Liver (tissue), 9 donors: Measurements from ENCODE around the gene PITPNM3. TPM values are rescaled to one million over a fixed set of nuclear protein-coding genes. Genes with fewer than 3 reads are reported as not detected.

Experiments used
- DNase-seq: peaks from one replicate; pipeline ENCODE4 v3.0.0-alpha.2; 2017; ENCODE audit warnings: low spot score
- H3K27ac ChIP-seq, 2 donors: one replicate each; pipeline ENCODE4 v1.7.0; 2013; ENCODE audit warnings: inconsistent platforms in 2 of 2, low read length in 2 of 2, control low read depth in 1 of 2, low read depth in 1 of 2, mild to moderate bottlenecking in 1 of 2
- H3K27me3 ChIP-seq, 4 donors: one replicate each; pipeline versions ENCODE4 v1.6.1 to v1.7.0; 2013; ENCODE audit warnings: low read length in 3 of 4, inconsistent platforms in 1 of 4, mild to moderate bottlenecking in 1 of 4, moderate library complexity in 1 of 4; ENCODE audit not compliant: control insufficient read depth in 4 of 4, insufficient read depth in 4 of 4
- H3K36me3 ChIP-seq, 4 donors: one replicate each; pipeline versions ENCODE4 v1.6.1 to v1.7.0; 2013; ENCODE audit warnings: low read length in 3 of 4, mild to moderate bottlenecking in 3 of 4, low read depth in 1 of 4, moderate library complexity in 1 of 4; ENCODE audit not compliant: control insufficient read depth in 4 of 4, insufficient read depth in 3 of 4
- H3K4me1 ChIP-seq, 4 donors: one replicate each; pipeline versions ENCODE4 v1.6.1 to v1.7.0; 2013; ENCODE audit warnings: low read length in 3 of 4, mild to moderate bottlenecking in 3 of 4, moderate library complexity in 1 of 4; ENCODE audit not compliant: control insufficient read depth in 4 of 4, insufficient read depth in 4 of 4
- H3K4me3 ChIP-seq, 3 donors: one replicate each; pipeline versions ENCODE4 v1.6.1 to v1.7.0; 2013; ENCODE audit warnings: low read length in 3 of 3, control low read depth in 1 of 3, low read depth in 1 of 3, mild to moderate bottlenecking in 1 of 3
- H3K9ac ChIP-seq, 2 donors: one replicate each; pipeline ENCODE4 v1.7.0; 2013; ENCODE audit warnings: low read length in 2 of 2, mild to moderate bottlenecking in 2 of 2, moderate library complexity in 2 of 2, control low read depth in 1 of 2, low read depth in 1 of 2
- H3K9me3 ChIP-seq, 4 donors: one replicate each; pipeline versions ENCODE4 v1.6.1 to v1.7.0; 2013; ENCODE audit warnings: low read length in 3 of 4; ENCODE audit not compliant: control insufficient read depth in 4 of 4
- ATF3 ChIP-seq: IDR thresholded peaks from 2 replicates; pipeline ENCODE4 v1.6.1; 2016; ENCODE audit warnings: antibody characterized with exemption
- CTCF ChIP-seq: fragments of 150-350 bp; IDR thresholded peaks from 2 replicates; pipeline ENCODE4 v1.5.1; 2017; ENCODE audit warnings: improper control_type of control experiment, low read depth, low read length; ENCODE audit not compliant: missing input control
- EGR1 ChIP-seq, 2 donors: IDR thresholded peaks; 2 replicates each; pipeline ENCODE4 v1.6.1; 2016 to 2018; ENCODE audit warnings: antibody characterized with exemption in 2 of 2, low read depth in 2 of 2
- FOXA1 ChIP-seq: IDR thresholded peaks from 2 replicates; pipeline ENCODE4 v1.6.1; 2016; ENCODE audit warnings: antibody characterized with exemption
- FOXA2 ChIP-seq: IDR thresholded peaks from 2 replicates; pipeline ENCODE4 v1.6.1; 2016; ENCODE audit warnings: antibody characterized with exemption
- GABPA ChIP-seq, 2 donors: IDR thresholded peaks in 1 of 2; conservative IDR thresholded peaks in 1 of 2; 2 replicates each; pipeline ENCODE4 v1.6.1; 2016; ENCODE audit warnings: antibody characterized with exemption in 2 of 2, mild to moderate bottlenecking in 1 of 2, moderate library complexity in 1 of 2
- HNF4A ChIP-seq, 2 donors: conservative IDR thresholded peaks; 2 replicates each; pipeline ENCODE4 v1.6.1; 2016; ENCODE audit warnings: antibody characterized with exemption in 2 of 2, mild to moderate bottlenecking in 2 of 2
- HNF4G ChIP-seq: IDR thresholded peaks from 2 replicates; pipeline ENCODE4 v1.6.1; 2016; ENCODE audit warnings: antibody characterized with exemption
- JUND ChIP-seq, 2 donors: IDR thresholded peaks; 2 replicates each; pipeline ENCODE4 v1.6.1; 2016; ENCODE audit warnings: antibody characterized with exemption in 2 of 2
- NR2F2 ChIP-seq: IDR thresholded peaks from 2 replicates; pipeline ENCODE4 v1.6.1; 2016; ENCODE audit warnings: antibody characterized with exemption
- RAD21 ChIP-seq, 2 donors: IDR thresholded peaks; 2 replicates each; pipeline ENCODE4 v1.6.1; 2016; ENCODE audit warnings: antibody characterized with exemption in 2 of 2, mild to moderate bottlenecking in 2 of 2
- REST ChIP-seq: IDR thresholded peaks from 2 replicates; pipeline ENCODE4 v1.6.1; 2016; ENCODE audit warnings: antibody characterized with exemption, mild to moderate bottlenecking
- RXRA ChIP-seq, 2 donors: IDR thresholded peaks; 2 replicates each; pipeline ENCODE4 v1.6.1; 2017 to 2018; ENCODE audit warnings: antibody characterized with exemption in 2 of 2, mild to moderate bottlenecking in 1 of 2
- SP1 ChIP-seq: IDR thresholded peaks from 2 replicates; pipeline ENCODE4 v1.6.1; 2018; ENCODE audit warnings: antibody characterized with exemption, mild to moderate bottlenecking
- TAF1 ChIP-seq: conservative IDR thresholded peaks from 2 replicates; pipeline ENCODE4 v1.6.1; 2016; ENCODE audit warnings: antibody characterized with exemption, mild to moderate bottlenecking
- YY1 ChIP-seq: IDR thresholded peaks from 2 replicates; pipeline ENCODE4 v1.6.1; 2016; ENCODE audit warnings: antibody characterized with exemption, mild to moderate bottlenecking
- ZBTB33 ChIP-seq: IDR thresholded peaks from 2 replicates; pipeline ENCODE4 v1.6.1; 2016; ENCODE audit warnings: antibody characterized with exemption
- WGBS: extraction: QIAGEN DNeasy Blood & Tissue Kit; methylation state at CpG from one replicate; pipeline ENCODE4 v1.1.7; 2013; 5-methylcytosine and 5-hydroxymethylcytosine counted together
- polyA plus RNA-seq, 2 donors: library from polyadenylated mRNA; stranded (reverse) in 1 of 2; unstranded in 1 of 2; fragments of 200-250 nt in 1 of 2; fragments of >200 nt in 1 of 2; fragmentation: Nextera tagmentation in 1 of 2; extraction: Ambion mirVana in 1 of 2; gene quantifications; one replicate each; pipeline versions ENCODE4 v1.2.1 to v1.2.3, GENCODE V29; 2013 to 2015
- total RNA-seq, 2 donors: library from RNA; depleted of rRNA; stranded (reverse); fragments of >200 nt; gene quantifications; one replicate each; pipeline ENCODE4 v1.2.3, GENCODE V29; 2014
- TF ChIP-seq, protein P1 (sequence below): IDR thresholded peaks from 2 replicates; pipeline ENCODE4 v1.6.1; 2016; ENCODE audit warnings: antibody characterized with exemption
- donor health status: healthy.
- donor health status: healthy.
- donor health status: healthy.
- donor health status: healthy.
- donor health status: healthy.

Gene PITPNM3
- total and polyA plus RNA-seq, 4 donors = 1.5 to 5.0 (median 1.8) TPM

GRCh38 chr17:6544011-6544370 is 12.4 kb downstream of the PITPNM3 start:
- Histone ChIP-seq H3K27ac (no peak overlapping the region), H3K4me3 (no peak overlapping the region), H3K9ac (no peak overlapping the region), H3K27me3 (no peaks in the 10 kb centered on the region), H3K4me1 (no peaks in the 10 kb centered on the region), H3K36me3 (no peaks in the 10 kb centered on the region), H3K9me3 (peaks cover 0 to 5% (median 3%) of the 10 kb centered on the region in 4 donors)
- TF ChIP-seq FOXA2 = no peak
- TF ChIP-seq CTCF = no peak
- TF ChIP-seq HNF4A (conservative IDR thresholded peaks at IDR 0.05) = no peak
- TF ChIP-seq ATF3 = no peak
- no peak for TF ChIP-seq RXRA (IDR thresholded peaks at IDR 0.05)
- TF ChIP-seq YY1 = no peak
- TF ChIP-seq RAD21 (IDR thresholded peaks at IDR 0.05) = no peak
- TF ChIP-seq NR2F2 = no peak
- 91% methylated on average over 5 of the region's 5 CpGs for WGBS
- DNase-seq = no peak

DNA sequence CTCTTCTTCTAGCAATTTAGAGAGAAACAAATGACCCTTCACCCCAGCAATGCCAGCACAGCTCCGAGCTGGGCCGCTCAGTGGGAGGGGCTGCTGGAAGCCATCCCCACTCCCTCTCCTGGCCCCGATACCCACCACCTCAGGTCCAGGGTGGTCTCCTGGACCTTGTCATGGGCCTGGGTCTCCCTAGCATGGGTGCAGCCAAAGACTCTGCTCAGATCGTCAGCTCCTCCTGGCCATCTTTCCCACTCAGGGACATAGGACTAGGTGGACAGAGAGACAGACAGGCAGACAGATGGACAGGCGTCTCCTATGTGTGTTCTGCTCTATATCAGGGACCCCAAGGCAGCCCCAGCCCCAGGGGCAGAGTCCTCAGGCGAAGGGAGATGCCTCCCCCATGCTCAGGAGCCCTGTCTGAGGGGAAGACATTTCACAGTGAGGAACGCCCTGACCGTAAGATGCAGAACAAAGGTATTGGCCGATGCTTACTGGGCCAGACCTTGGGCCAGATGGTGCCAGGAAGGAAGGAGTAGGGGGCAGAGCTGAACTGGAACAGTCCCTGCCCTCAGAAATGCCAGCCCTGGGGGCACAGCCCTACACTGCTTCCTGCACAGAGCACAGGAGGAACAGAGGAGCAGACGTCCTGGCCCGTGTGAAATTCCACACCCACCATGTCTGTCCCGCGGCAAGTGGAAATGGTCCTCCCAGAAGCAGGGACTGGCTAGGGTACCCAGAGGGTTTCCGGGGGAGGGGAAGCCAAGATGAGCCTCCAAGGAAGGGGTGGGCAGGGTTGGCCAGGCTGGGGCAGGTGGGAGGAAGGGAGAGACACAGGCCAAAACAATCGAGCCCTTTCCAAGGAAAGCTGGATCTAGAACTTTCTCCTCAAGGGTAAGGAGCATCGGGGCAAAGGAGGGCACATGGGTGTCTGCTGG is 13.0 kb downstream of the PITPNM3 start:
- Histone ChIP-seq H3K9ac (no peak overlapping the region), H3K36me3 (no peaks in the 10 kb centered on the region), H3K27me3 (no peaks in the 10 kb centered on the region), H3K27ac (no peak overlapping the region), H3K9me3 (peaks cover 0 to 7% (median 3%) of the 10 kb centered on the region in 4 donors), H3K4me3 (no peak overlapping the region), H3K4me1 (no peaks in the 10 kb centered on the region)
- 90% methylated on average over 16 of the region's 16 CpGs for WGBS
- DNase-seq = no peak
- TF ChIP-seq JUND (IDR thresholded peaks at IDR 0.05) (no peak), ZBTB33 (no peak), NR2F2 (no peak), FOXA2 (no peak), HNF4A (conservative IDR thresholded peaks at IDR 0.05) (no peak), RAD21 (IDR thresholded peaks at IDR 0.05) (no peak), REST (no peak), ATF3 (no peak), EGR1 (IDR thresholded peaks at IDR 0.05; ENCODE audit: low read depth in 2 of 2) (no peak), HNF4G (no peak), SP1 (no peak), FOXA1 (no peak), TAF1 (no peak), GABPA (IDR thresholded peaks at IDR 0.05 in 1 of 2, conservative IDR thresholded peaks at IDR 0.05 in 1 of 2) (no peak), CTCF (no peak), YY1 (no peak)
- TF ChIP-seq, protein P1, sequence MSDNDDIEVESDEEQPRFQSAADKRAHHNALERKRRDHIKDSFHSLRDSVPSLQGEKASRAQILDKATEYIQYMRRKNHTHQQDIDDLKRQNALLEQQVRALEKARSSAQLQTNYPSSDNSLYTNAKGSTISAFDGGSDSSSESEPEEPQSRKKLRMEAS = no peak
